ENCODE results near the gene ADAMTS2.

The ADAMTS2 gene

GRCh38 chr5:179368806-179369529, 23.7 kb upstream of the ADAMTS2 start:
- Histone ChIP-seq H3K27ac (ENCODE audit: low read length) (no peak overlapping the region), H3K9me3 (ENCODE audit: insufficient read depth, low read length, severe bottlenecking) (no peaks in the 10 kb centered on the region), H2AFZ (ENCODE audit: low read depth, low read length) (no peak overlapping the region), H3K36me3 (ENCODE audit: insufficient read depth, low read length) (no peaks in the 10 kb centered on the region), H3K4me2 (ENCODE audit: insufficient read depth, low read length) (no peak overlapping the region), H3K4me1 (ENCODE audit: insufficient read depth, low read length) (no peaks in the 10 kb centered on the region), H4K20me1 (ENCODE audit: insufficient read depth, low read length) (peaks cover 3% of the 10 kb centered on the region), H3K27me3 (ENCODE audit: insufficient read depth, low read length, poor library complexity) (peaks cover 3% of the 10 kb centered on the region), H3K4me3 (ENCODE audit: low read depth in 1 of 2, low read length in 2 of 2) (no peak overlapping the region), H3K9ac (ENCODE audit: low read depth, low read length) (no peak overlapping the region), H3K79me2 (ENCODE audit: insufficient read depth, low read length) (no peaks in the 10 kb centered on the region)
- TF ChIP-seq CTCF (IDR thresholded peaks at IDR 0.05; ENCODE audit: borderline replicate concordance, extremely low read depth, low read length, poor library complexity, severe bottlenecking): no peak
- TF ChIP-seq EZH2 (IDR thresholded peaks at IDR 0.05; ENCODE audit: borderline replicate concordance, low read depth, low read length, severe bottlenecking): no peak
- no peak for DNase-seq
- no peak for ATAC-seq (ENCODE audit: insufficient read depth, low read depth)

- ATAC-seq (ENCODE audit: insufficient read depth, low read depth): no peak
- H3K4me1 ChIP-seq (ENCODE audit: insufficient read depth, low read length): no peaks in the 10 kb centered on the region
Measured at GRCh38 chr5:179368126-179368805, 23.0 kb upstream of the ADAMTS2 start.

GRCh38 chr5:179367491-179367890, 22.2 kb upstream of the ADAMTS2 start:
- Histone ChIP-seq H3K9me3 (ENCODE audit: insufficient read depth, low read length, severe bottlenecking) (no peaks in the 10 kb centered on the region), H3K9ac (ENCODE audit: low read depth, low read length) (no peak overlapping the region), H3K4me2 (ENCODE audit: insufficient read depth, low read length) (no peak overlapping the region), H3K4me3 (ENCODE audit: low read depth in 1 of 2, low read length in 2 of 2) (no peak overlapping the region), H3K79me2 (ENCODE audit: insufficient read depth, low read length) (no peaks in the 10 kb centered on the region), H2AFZ (ENCODE audit: low read depth, low read length) (no peak overlapping the region), H4K20me1 (ENCODE audit: insufficient read depth, low read length) (peaks cover 3% of the 10 kb centered on the region; the same call in 1 of the 2 replicates), H3K27ac (ENCODE audit: low read length) (no peak overlapping the region), H3K36me3 (ENCODE audit: insufficient read depth, low read length) (no peaks in the 10 kb centered on the region), H3K4me1 (ENCODE audit: insufficient read depth, low read length) (no peaks in the 10 kb centered on the region), H3K27me3 (ENCODE audit: insufficient read depth, low read length, poor library complexity) (no peaks in the 10 kb centered on the region)
- no peak for ATAC-seq (ENCODE audit: insufficient read depth, low read depth)
- no peak for TF ChIP-seq EZH2 (IDR thresholded peaks at IDR 0.05; ENCODE audit: borderline replicate concordance, low read depth, low read length, severe bottlenecking)
- no peak for TF ChIP-seq CTCF (IDR thresholded peaks at IDR 0.05; ENCODE audit: borderline replicate concordance, extremely low read depth, low read length, poor library complexity, severe bottlenecking)
- no peak for DNase-seq

More at GRCh38 chr5:179368126-179368805, 23.0 kb upstream of the ADAMTS2 start:
- TF ChIP-seq CTCF (IDR thresholded peaks at IDR 0.05; ENCODE audit: borderline replicate concordance, extremely low read depth, low read length, poor library complexity, severe bottlenecking) (no peak), EZH2 (IDR thresholded peaks at IDR 0.05; ENCODE audit: borderline replicate concordance, low read depth, low read length, severe bottlenecking) (no peak)
- H3K4me3 ChIP-seq (ENCODE audit: low read depth in 1 of 2, low read length in 2 of 2): no peak overlapping the region
- H3K36me3 ChIP-seq (ENCODE audit: insufficient read depth, low read length): no peaks in the 10 kb centered on the region
- no peak overlapping the region for H3K9ac ChIP-seq (ENCODE audit: low read depth, low read length)
- no peak overlapping the region for H3K4me2 ChIP-seq (ENCODE audit: insufficient read depth, low read length)
- DNase-seq: no peak
- peaks cover 3% of the 10 kb centered on the region for H4K20me1 ChIP-seq (ENCODE audit: insufficient read depth, low read length)
- H2AFZ ChIP-seq (ENCODE audit: low read depth, low read length): no peak overlapping the region
- peaks cover 3% of the 10 kb centered on the region for H3K27me3 ChIP-seq (ENCODE audit: insufficient read depth, low read length, poor library complexity)
- no peaks in the 10 kb centered on the region for H3K79me2 ChIP-seq (ENCODE audit: insufficient read depth, low read length)
- H3K27ac ChIP-seq (ENCODE audit: low read length): no peak overlapping the region
- H3K9me3 ChIP-seq (ENCODE audit: insufficient read depth, low read length, severe bottlenecking): no peaks in the 10 kb centered on the region

Measured in DND-41 (cell line).